Liver (tissue), 9 donors: ENCODE results near the gene CPS1. TPM values are rescaled to one million over a fixed set of nuclear protein-coding genes. Genes with fewer than 3 reads are reported as not detected.

ENCODE experiments used
- DNase-seq: peaks from one replicate; pipeline ENCODE4 v3.0.0-alpha.2; 2017; ENCODE audit warnings: low spot score
- H3K27ac ChIP-seq, 2 donors: one replicate each; pipeline ENCODE4 v1.7.0; 2013; ENCODE audit warnings: inconsistent platforms in 2 of 2, low read length in 2 of 2, control low read depth in 1 of 2, low read depth in 1 of 2, mild to moderate bottlenecking in 1 of 2
- H3K27me3 ChIP-seq, 4 donors: one replicate each; pipeline versions ENCODE4 v1.6.1 to v1.7.0; 2013; ENCODE audit warnings: low read length in 3 of 4, inconsistent platforms in 1 of 4, mild to moderate bottlenecking in 1 of 4, moderate library complexity in 1 of 4; ENCODE audit not compliant: control insufficient read depth in 4 of 4, insufficient read depth in 4 of 4
- H3K36me3 ChIP-seq, 4 donors: one replicate each; pipeline versions ENCODE4 v1.6.1 to v1.7.0; 2013; ENCODE audit warnings: low read length in 3 of 4, mild to moderate bottlenecking in 3 of 4, low read depth in 1 of 4, moderate library complexity in 1 of 4; ENCODE audit not compliant: control insufficient read depth in 4 of 4, insufficient read depth in 3 of 4
- H3K4me1 ChIP-seq, 4 donors: one replicate each; pipeline versions ENCODE4 v1.6.1 to v1.7.0; 2013; ENCODE audit warnings: low read length in 3 of 4, mild to moderate bottlenecking in 3 of 4, moderate library complexity in 1 of 4; ENCODE audit not compliant: control insufficient read depth in 4 of 4, insufficient read depth in 4 of 4
- H3K4me3 ChIP-seq, 3 donors: one replicate each; pipeline versions ENCODE4 v1.6.1 to v1.7.0; 2013; ENCODE audit warnings: low read length in 3 of 3, control low read depth in 1 of 3, low read depth in 1 of 3, mild to moderate bottlenecking in 1 of 3
- H3K9ac ChIP-seq, 2 donors: one replicate each; pipeline ENCODE4 v1.7.0; 2013; ENCODE audit warnings: low read length in 2 of 2, mild to moderate bottlenecking in 2 of 2, moderate library complexity in 2 of 2, control low read depth in 1 of 2, low read depth in 1 of 2
- H3K9me3 ChIP-seq, 4 donors: one replicate each; pipeline versions ENCODE4 v1.6.1 to v1.7.0; 2013; ENCODE audit warnings: low read length in 3 of 4; ENCODE audit not compliant: control insufficient read depth in 4 of 4
- CTCF ChIP-seq: fragments of 150-350 bp; IDR thresholded peaks from 2 replicates; pipeline ENCODE4 v1.5.1; 2017; ENCODE audit warnings: improper control_type of control experiment, low read depth, low read length; ENCODE audit not compliant: missing input control
- EGR1 ChIP-seq, 2 donors: IDR thresholded peaks; 2 replicates each; pipeline ENCODE4 v1.6.1; 2016 to 2018; ENCODE audit warnings: antibody characterized with exemption in 2 of 2, low read depth in 2 of 2
- FOXA1 ChIP-seq: IDR thresholded peaks from 2 replicates; pipeline ENCODE4 v1.6.1; 2016; ENCODE audit warnings: antibody characterized with exemption
- FOXA2 ChIP-seq: IDR thresholded peaks from 2 replicates; pipeline ENCODE4 v1.6.1; 2016; ENCODE audit warnings: antibody characterized with exemption
- GABPA ChIP-seq, 2 donors: IDR thresholded peaks in 1 of 2; conservative IDR thresholded peaks in 1 of 2; 2 replicates each; pipeline ENCODE4 v1.6.1; 2016; ENCODE audit warnings: antibody characterized with exemption in 2 of 2, mild to moderate bottlenecking in 1 of 2, moderate library complexity in 1 of 2
- HNF4A ChIP-seq, 2 donors: conservative IDR thresholded peaks; 2 replicates each; pipeline ENCODE4 v1.6.1; 2016; ENCODE audit warnings: antibody characterized with exemption in 2 of 2, mild to moderate bottlenecking in 2 of 2
- HNF4G ChIP-seq: IDR thresholded peaks from 2 replicates; pipeline ENCODE4 v1.6.1; 2016; ENCODE audit warnings: antibody characterized with exemption
- JUND ChIP-seq, 2 donors: IDR thresholded peaks; 2 replicates each; pipeline ENCODE4 v1.6.1; 2016; ENCODE audit warnings: antibody characterized with exemption in 2 of 2
- NR2F2 ChIP-seq: IDR thresholded peaks from 2 replicates; pipeline ENCODE4 v1.6.1; 2016; ENCODE audit warnings: antibody characterized with exemption
- RAD21 ChIP-seq, 2 donors: IDR thresholded peaks; 2 replicates each; pipeline ENCODE4 v1.6.1; 2016; ENCODE audit warnings: antibody characterized with exemption in 2 of 2, mild to moderate bottlenecking in 2 of 2
- REST ChIP-seq: IDR thresholded peaks from 2 replicates; pipeline ENCODE4 v1.6.1; 2016; ENCODE audit warnings: antibody characterized with exemption, mild to moderate bottlenecking
- RXRA ChIP-seq, 2 donors: IDR thresholded peaks; 2 replicates each; pipeline ENCODE4 v1.6.1; 2017 to 2018; ENCODE audit warnings: antibody characterized with exemption in 2 of 2, mild to moderate bottlenecking in 1 of 2
- SP1 ChIP-seq: IDR thresholded peaks from 2 replicates; pipeline ENCODE4 v1.6.1; 2018; ENCODE audit warnings: antibody characterized with exemption, mild to moderate bottlenecking
- TAF1 ChIP-seq: conservative IDR thresholded peaks from 2 replicates; pipeline ENCODE4 v1.6.1; 2016; ENCODE audit warnings: antibody characterized with exemption, mild to moderate bottlenecking
- YY1 ChIP-seq: IDR thresholded peaks from 2 replicates; pipeline ENCODE4 v1.6.1; 2016; ENCODE audit warnings: antibody characterized with exemption, mild to moderate bottlenecking
- whole genome bisulfite sequencing: extraction: QIAGEN DNeasy Blood & Tissue Kit; methylation state at CpG from one replicate; pipeline ENCODE4 v1.1.7; 2013; 5-methylcytosine and 5-hydroxymethylcytosine counted together
- polyA plus RNA-seq, 2 donors: library from polyadenylated mRNA; stranded (reverse) in 1 of 2; unstranded in 1 of 2; fragments of 200-250 nt in 1 of 2; fragments of >200 nt in 1 of 2; fragmentation: Nextera tagmentation in 1 of 2; extraction: Ambion mirVana in 1 of 2; gene quantifications; one replicate each; pipeline versions ENCODE4 v1.2.1 to v1.2.3, GENCODE V29; 2013 to 2015
- total RNA-seq, 2 donors: library from RNA; depleted of rRNA; stranded (reverse); fragments of >200 nt; gene quantifications; one replicate each; pipeline ENCODE4 v1.2.3, GENCODE V29; 2014
- TF ChIP-seq, protein P1 (sequence below): IDR thresholded peaks from 2 replicates; pipeline ENCODE4 v1.6.1; 2016; ENCODE audit warnings: antibody characterized with exemption
- TF ChIP-seq, protein P2 (sequence below): IDR thresholded peaks from 2 replicates; pipeline ENCODE4 v1.6.1; 2016; ENCODE audit warnings: antibody characterized with exemption
- TF ChIP-seq, protein P3 (sequence below): IDR thresholded peaks from 2 replicates; pipeline ENCODE4 v1.6.1; 2016; ENCODE audit warnings: antibody characterized with exemption
- donor health status: healthy.
- donor health status: healthy.
- donor health status: healthy.
- donor health status: healthy.
- donor health status: healthy.

Gene CPS1
- total and polyA plus RNA-seq, 4 donors, result 469 to 930 (median 575) TPM

- Histone ChIP-seq H3K4me3 (no peak overlapping the region), H3K4me1 (peaks cover 3 to 20% (median 18%) of the 10 kb centered on the region in 4 donors), H3K27ac (no peak overlapping the region), H3K9ac (no peak overlapping the region), H3K36me3 (no peaks in the 10 kb centered on the region), H3K9me3 (no peaks in the 10 kb centered on the region), H3K27me3 (no peaks in the 10 kb centered on the region)
- WGBS, result 89% methylated on average over 5 of the region's 5 CpGs
- TF ChIP-seq, protein P1, sequence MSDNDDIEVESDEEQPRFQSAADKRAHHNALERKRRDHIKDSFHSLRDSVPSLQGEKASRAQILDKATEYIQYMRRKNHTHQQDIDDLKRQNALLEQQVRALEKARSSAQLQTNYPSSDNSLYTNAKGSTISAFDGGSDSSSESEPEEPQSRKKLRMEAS, result no peak
- TF ChIP-seq SP1 (no peak), RXRA (IDR thresholded peaks at IDR 0.05) (no peak), RAD21 (IDR thresholded peaks at IDR 0.05) (no peak), HNF4G (no peak), JUND (IDR thresholded peaks at IDR 0.05) (no peak), YY1 (no peak), TAF1 (no peak), NR2F2 (no peak), FOXA2 (no peak), CTCF (no peak), REST (no peak), GABPA (IDR thresholded peaks at IDR 0.05 in 1 of 2, conservative IDR thresholded peaks at IDR 0.05 in 1 of 2) (no peak), EGR1 (IDR thresholded peaks at IDR 0.05; ENCODE audit: low read depth in 2 of 2) (no peak), HNF4A (conservative IDR thresholded peaks at IDR 0.05) (no peak), FOXA1 (no peak)
- TF ChIP-seq, protein P2, sequence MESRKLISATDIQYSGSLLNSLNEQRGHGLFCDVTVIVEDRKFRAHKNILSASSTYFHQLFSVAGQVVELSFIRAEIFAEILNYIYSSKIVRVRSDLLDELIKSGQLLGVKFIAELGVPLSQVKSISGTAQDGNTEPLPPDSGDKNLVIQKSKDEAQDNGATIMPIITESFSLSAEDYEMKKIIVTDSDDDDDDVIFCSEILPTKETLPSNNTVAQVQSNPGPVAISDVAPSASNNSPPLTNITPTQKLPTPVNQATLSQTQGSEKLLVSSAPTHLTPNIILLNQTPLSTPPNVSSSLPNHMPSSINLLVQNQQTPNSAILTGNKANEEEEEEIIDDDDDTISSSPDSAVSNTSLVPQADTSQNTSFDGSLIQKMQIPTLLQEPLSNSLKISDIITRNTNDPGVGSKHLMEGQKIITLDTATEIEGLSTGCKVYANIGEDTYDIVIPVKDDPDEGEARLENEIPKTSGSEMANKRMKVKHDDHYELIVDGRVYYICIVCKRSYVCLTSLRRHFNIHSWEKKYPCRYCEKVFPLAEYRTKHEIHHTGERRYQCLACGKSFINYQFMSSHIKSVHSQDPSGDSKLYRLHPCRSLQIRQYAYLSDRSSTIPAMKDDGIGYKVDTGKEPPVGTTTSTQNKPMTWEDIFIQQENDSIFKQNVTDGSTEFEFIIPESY, result no peak
- TF ChIP-seq, protein P3, sequence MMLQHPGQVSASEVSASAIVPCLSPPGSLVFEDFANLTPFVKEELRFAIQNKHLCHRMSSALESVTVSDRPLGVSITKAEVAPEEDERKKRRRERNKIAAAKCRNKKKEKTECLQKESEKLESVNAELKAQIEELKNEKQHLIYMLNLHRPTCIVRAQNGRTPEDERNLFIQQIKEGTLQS, result no peak
- no peak for DNase-seq
Observed at GRCh38 chr2:210519594-210519993, 36.8 kb upstream of the CPS1 start.
